Measurements from ENCODE around the gene CHIC2.
A peak's percentile ranks its signal among the peaks of the same experiment; 100 is the strongest.

The CHIC2 gene

DNA sequence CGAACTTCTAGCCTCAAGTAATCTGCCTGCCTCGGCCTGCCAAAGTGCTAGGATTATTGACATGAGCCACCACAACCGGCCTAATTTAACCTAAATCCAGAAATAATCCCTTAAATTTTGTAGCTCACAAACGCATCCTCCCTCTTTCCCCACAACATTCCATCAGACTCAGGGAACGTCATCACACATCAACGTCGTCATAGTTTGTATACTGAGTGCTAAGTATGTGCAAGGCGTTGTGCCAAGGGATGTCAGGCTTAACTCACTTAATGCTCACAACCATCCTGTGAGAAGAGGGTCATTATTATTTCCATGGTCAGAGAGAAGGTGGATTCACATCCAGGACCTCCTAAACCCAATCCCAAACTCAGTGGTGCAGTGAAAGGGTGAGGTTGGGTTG, 26.0 kb upstream of the CHIC2 start:
- Histone ChIP-seq H3K9me3 (replicated peaks in 1 of 11) (peaks cover 5 to 32% (median 15%) of the 10 kb centered on the region in 11 experiments; a peak in 19 of 22 replicates), H3K4me3 (no peak overlapping the region), H3K4me2 (no peak overlapping the region), H3K36me3 (no peaks in the 10 kb centered on the region), H3K27me3 (peaks cover 47 to 62% (median 50%) of the 10 kb centered on the region in 11 experiments), H3K4me1 (peaks cover 0 to 3% (median 0%) of the 10 kb centered on the region in 10 experiments; a peak in 1 of 20 replicates), H3K9ac (no peak overlapping the region), H4K20me1 (peaks cover 0 to 8% (median 0%) of the 10 kb centered on the region in 11 experiments; a peak in 5 of 22 replicates), H3K27ac (no peak overlapping the region)
- TF ChIP-seq Cebpa-rat (IDR thresholded peaks at IDR 0.05): no peak

DNA sequence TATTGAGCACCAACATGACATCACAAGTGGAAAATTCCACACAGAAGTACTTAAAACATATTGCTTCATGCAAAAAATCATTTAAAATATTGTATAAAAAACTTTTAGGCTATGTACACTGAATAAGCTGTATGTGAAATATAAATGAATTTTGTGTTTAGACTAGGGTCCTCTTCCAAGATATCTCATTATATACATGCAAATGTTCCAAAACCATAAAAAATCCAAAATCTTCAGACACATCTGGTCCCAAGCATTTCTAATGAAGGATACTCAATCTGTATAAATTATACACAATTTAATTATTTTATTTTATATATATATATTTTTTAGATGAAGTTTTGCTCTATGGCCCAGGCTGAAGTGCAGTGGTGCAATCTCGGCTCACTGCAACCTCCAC, 25.5 kb upstream of the CHIC2 start:
- H3K4me3 ChIP-seq: no peak overlapping the region
- H3K9ac ChIP-seq: no peak overlapping the region
- no peak overlapping the region for H3K4me2 ChIP-seq
- H4K20me1 ChIP-seq: peaks cover 0 to 2% (median 0%) of the 10 kb centered on the region in 11 experiments; a peak in 5 of 22 replicates
- H3K4me1 ChIP-seq: peaks cover 0 to 6% (median 0%) of the 10 kb centered on the region in 10 experiments; a peak in 1 of 20 replicates
- peaks cover 42 to 57% (median 44%) of the 10 kb centered on the region in 11 experiments for H3K27me3 ChIP-seq
- no peak overlapping the region for H3K27ac ChIP-seq
- H3K36me3 ChIP-seq: no peaks in the 10 kb centered on the region
- TF ChIP-seq Cebpa-rat (IDR thresholded peaks at IDR 0.05): no peak
- H3K9me3 ChIP-seq (replicated peaks in 1 of 11): peaks cover 5 to 32% (median 15%) of the 10 kb centered on the region in 11 experiments; a peak in 19 of 22 replicates

DNA sequence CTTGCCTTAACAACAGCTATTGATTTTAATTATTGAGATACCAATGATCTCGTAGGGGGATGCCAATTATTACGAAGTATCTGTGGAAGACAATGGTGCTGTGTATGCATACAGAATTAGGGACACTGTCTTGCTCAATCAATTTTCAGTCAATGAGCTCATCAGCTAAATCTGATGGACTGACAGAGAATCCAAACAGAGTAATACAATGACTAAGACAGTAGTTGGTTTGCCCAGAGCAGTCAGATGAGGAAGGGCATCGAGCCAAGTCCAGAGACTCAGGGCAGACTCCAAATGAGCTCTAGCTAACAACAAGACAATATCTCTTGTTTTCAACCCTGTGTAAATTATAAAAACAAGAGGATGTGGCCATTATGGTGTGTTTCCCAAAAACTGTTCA, 20.9 kb upstream of the CHIC2 start:
- Histone ChIP-seq H3K4me1 (peaks cover 0 to 10% (median 0%) of the 10 kb centered on the region in 10 experiments; a peak in 1 of 20 replicates), H3K36me3 (no peaks in the 10 kb centered on the region), H4K20me1 (no peaks in the 10 kb centered on the region), H3K27ac (no peak overlapping the region), H3K9ac (no peak overlapping the region), H3K4me2 (no peak overlapping the region), H3K9me3 (replicated peaks in 1 of 11) (no peaks in the 10 kb centered on the region), H3K4me3 (no peak overlapping the region), H3K27me3 (peaks cover 0 to 11% (median 0%) of the 10 kb centered on the region in 11 experiments; a peak in 3 of 22 replicates)
- TF ChIP-seq Cebpa-rat (IDR thresholded peaks at IDR 0.05): no peak

DNA sequence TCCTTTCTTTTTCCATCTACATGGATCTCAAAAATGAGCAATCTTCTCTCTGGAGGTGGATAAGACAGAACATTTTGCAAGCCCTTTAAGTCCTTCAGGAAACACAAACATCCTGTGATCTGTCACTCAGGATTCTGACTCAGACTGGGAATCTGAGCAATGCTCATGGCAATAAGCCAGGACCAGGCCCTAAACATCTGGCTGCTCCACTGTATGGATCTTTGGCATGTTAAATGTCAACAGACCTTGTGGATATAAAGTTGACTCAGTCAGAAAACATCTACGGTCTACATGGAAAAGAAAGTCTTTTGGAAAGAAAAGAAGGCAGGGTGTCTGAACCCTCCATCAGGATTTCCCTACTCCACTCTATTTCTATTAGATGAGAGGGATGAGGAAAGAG, 17.8 kb upstream of the CHIC2 start:
- Histone ChIP-seq H3K27ac (no peak overlapping the region), H3K4me3 (no peak overlapping the region), H3K4me2 (peak overlapping the region in 2 of 11 experiments; percentile 4 to 8; a peak in 2 of 22 replicates), H3K27me3 (0 out of 22 replicates have a peak, but pooled peaks cover 0 to 8% (median 0%) of the 10 kb centered on the region in 11 experiments), H3K4me1 (peaks cover 0 to 10% (median 0%) of the 10 kb centered on the region in 10 experiments; a peak in 1 of 20 replicates), H3K36me3 (no peaks in the 10 kb centered on the region), H3K9ac (no peak overlapping the region), H4K20me1 (no peaks in the 10 kb centered on the region), H3K9me3 (replicated peaks in 1 of 11) (no peaks in the 10 kb centered on the region)
- TF ChIP-seq Cebpa-rat (IDR thresholded peaks at IDR 0.05): no peak

DNA sequence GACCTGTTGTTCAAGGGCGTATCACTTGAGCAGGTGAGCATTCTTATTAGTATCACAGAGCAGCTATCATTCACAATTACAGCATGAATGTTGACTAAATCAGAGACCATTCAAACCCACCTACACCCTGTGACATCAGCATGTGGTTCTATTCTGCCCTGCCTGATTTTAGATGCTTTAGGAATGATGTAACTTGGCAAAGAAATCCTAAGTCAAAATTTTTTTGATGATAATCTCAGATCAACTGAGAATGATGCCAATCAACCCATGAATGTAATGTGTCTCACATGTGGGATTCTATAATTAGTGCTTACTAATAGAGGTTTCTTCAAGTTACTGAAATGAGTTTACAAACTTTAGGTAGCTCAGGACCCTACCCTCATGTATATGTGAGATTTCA, 13.4 kb upstream of the CHIC2 start:
- Histone ChIP-seq H3K9me3 (replicated peaks in 1 of 11) (no peaks in the 10 kb centered on the region), H3K27me3 (no peaks in the 10 kb centered on the region), H4K20me1 (no peaks in the 10 kb centered on the region), H3K4me1 (peaks cover 0 to 5% (median 0%) of the 10 kb centered on the region in 10 experiments; a peak in 1 of 20 replicates), H3K4me2 (no peak overlapping the region), H3K36me3 (no peaks in the 10 kb centered on the region), H3K4me3 (no peak overlapping the region), H3K27ac (no peak overlapping the region), H3K9ac (no peak overlapping the region)
- no peak for TF ChIP-seq Cebpa-rat (IDR thresholded peaks at IDR 0.05)

DNA sequence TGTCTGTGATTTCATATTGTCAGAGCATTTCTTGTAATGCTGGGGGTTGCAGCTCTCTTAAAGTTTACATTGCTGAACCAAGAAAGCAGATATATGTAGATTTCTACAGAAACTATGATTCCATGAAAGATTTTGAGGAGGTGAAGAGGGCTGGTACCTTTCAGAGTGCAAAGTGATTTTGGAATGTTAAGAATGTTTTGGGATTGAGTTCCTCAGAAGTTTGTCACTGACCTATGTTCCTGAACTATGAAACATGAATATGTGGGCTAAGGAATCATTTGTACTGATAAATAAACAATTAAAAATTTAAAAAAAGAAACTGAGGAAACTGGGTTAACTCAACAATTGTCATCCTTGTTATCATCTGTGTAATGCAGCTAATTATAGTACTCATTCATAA, 12.3 kb upstream of the CHIC2 start:
- H3K4me3 ChIP-seq: no peak overlapping the region
- H3K9me3 ChIP-seq (replicated peaks in 1 of 11): no peaks in the 10 kb centered on the region
- H3K27me3 ChIP-seq: no peaks in the 10 kb centered on the region
- H3K27ac ChIP-seq: no peak overlapping the region
- no peak for TF ChIP-seq Cebpa-rat (IDR thresholded peaks at IDR 0.05)
- no peak overlapping the region for H3K4me2 ChIP-seq
- H3K36me3 ChIP-seq: no peaks in the 10 kb centered on the region
- H3K9ac ChIP-seq: no peak overlapping the region
- no peaks in the 10 kb centered on the region for H3K4me1 ChIP-seq
- no peaks in the 10 kb centered on the region for H4K20me1 ChIP-seq

DNA sequence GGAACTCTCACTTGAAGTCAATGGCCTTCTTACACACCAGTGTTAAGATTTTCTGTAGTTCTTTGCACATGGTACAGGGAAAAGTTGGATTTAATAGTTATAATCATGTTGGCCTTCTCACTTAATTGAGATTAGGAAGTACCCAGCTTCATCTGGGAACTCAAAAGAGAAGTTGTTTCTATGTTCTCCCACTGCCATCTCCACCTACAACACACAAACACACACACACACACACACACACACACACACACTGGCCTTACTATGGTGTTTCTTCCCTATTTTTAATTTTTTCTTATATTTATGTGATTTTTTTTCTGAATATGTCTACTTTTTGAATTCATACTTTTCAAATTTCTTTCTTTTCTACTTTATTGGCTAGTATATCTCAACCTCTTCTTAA, 10.0 kb upstream of the CHIC2 start:
- H3K9me3 ChIP-seq (replicated peaks in 1 of 11): no peaks in the 10 kb centered on the region
- H3K4me2 ChIP-seq: no peak overlapping the region
- H4K20me1 ChIP-seq: no peaks in the 10 kb centered on the region
- H3K36me3 ChIP-seq: no peaks in the 10 kb centered on the region
- no peak overlapping the region for H3K27ac ChIP-seq
- H3K4me1 ChIP-seq: no peaks in the 10 kb centered on the region
- no peak overlapping the region for H3K9ac ChIP-seq
- H3K4me3 ChIP-seq: no peak overlapping the region
- H3K27me3 ChIP-seq: no peaks in the 10 kb centered on the region
- TF ChIP-seq Cebpa-rat (IDR thresholded peaks at IDR 0.05): no peak

DNA sequence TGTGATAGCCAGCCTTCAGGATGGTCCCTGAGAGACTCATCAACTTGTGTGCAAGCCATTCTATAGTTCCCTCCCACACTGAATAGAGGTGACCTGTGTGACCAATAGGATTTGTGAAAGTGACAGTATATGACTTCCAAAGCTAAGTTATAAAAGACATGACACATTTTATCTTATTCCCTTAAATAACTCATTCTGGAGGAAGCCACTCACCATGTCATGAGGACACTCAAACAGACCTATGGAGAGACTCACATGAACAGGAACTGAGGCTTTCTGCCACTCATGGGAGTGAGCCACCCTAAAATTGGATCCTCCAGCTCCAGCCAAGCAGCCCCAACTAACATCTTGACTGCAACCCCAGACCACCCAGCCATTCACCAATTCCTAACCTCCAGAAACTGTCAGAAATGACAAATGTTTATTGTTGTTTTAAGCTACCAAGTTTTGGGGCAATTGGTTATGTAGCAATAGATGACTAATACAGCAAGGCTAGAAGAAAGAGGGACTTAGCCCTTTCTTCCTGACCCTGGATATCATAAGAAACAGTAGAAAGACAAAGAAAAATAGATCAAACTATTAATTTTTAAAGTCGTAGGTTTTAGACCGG, 9.0 kb upstream of the CHIC2 start:
- H3K27ac ChIP-seq: no peak overlapping the region
- H3K9ac ChIP-seq: no peak overlapping the region
- H3K4me2 ChIP-seq: no peak overlapping the region
- no peaks in the 10 kb centered on the region for H3K4me1 ChIP-seq
- no peak for TF ChIP-seq Cebpa-rat (IDR thresholded peaks at IDR 0.05)
- no peaks in the 10 kb centered on the region for H3K9me3 ChIP-seq (replicated peaks in 1 of 11)
- H3K36me3 ChIP-seq: no peaks in the 10 kb centered on the region
- H3K27me3 ChIP-seq: no peaks in the 10 kb centered on the region
- no peaks in the 10 kb centered on the region for H4K20me1 ChIP-seq
- H3K4me3 ChIP-seq: no peak overlapping the region

DNA sequence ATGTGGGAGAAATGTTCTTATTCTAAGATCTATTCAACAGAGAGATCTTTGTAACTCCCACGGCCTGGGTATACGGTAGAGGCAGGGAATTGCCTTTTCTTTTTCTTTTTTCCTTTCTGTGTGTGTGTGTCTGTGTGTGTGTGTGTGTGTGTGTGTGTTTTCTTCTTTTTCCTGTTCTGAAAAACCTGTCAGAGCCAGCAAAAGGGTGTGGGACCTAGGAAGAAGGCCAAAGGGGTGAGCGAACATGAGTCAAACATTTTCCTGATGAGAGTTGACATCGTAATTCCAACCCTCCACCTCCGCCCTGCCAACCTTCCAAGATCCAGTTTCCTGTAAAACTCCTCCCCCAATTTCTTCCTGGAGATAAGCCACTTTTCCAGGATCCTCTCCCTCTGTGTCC, 2.8 kb upstream of the CHIC2 start:
- Histone ChIP-seq H3K4me1 (peaks cover 17 to 24% (median 21%) of the 10 kb centered on the region in 10 experiments), H3K27ac (no peak overlapping the region), H3K27me3 (no peaks in the 10 kb centered on the region), H3K4me2 (no peak overlapping the region), H3K4me3 (no peak overlapping the region), H3K9me3 (replicated peaks in 1 of 11) (no peaks in the 10 kb centered on the region), H3K36me3 (no peaks in the 10 kb centered on the region), H3K9ac (no peak overlapping the region), H4K20me1 (peaks cover 0 to 16% (median 9%) of the 10 kb centered on the region in 11 experiments; a peak in 13 of 22 replicates)
- no peak for TF ChIP-seq Cebpa-rat (IDR thresholded peaks at IDR 0.05)

DNA sequence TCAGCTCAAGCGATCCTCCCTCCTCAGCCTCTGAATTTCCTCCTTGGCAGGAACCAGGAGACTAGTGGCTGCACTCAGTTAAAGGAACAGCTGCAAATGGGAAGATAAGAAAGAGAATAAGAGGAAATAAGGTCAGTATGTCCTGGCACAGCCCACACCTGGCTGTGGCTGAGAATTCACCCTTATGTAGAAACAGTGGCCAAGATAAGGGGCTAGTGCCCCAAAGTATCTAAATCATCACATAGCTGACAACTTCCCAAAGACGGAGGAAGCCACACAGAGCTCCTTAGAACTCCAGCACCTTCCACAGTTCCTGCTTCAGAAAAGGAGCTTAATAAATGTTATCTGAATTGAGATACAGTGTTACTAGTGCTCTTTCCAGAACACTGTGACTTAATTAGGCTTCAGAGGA, 2.3 kb upstream of the CHIC2 start:
- Histone ChIP-seq H3K27ac (no peak overlapping the region), H4K20me1 (peaks cover under 1 to 20% (median 13%) of the 10 kb centered on the region in 11 experiments; a peak in 14 of 22 replicates), H3K36me3 (no peaks in the 10 kb centered on the region), H3K9me3 (replicated peaks in 1 of 11) (no peaks in the 10 kb centered on the region), H3K27me3 (no peaks in the 10 kb centered on the region), H3K4me2 (no peak overlapping the region), H3K4me1 (peaks cover 21 to 28% (median 25%) of the 10 kb centered on the region in 10 experiments), H3K9ac (no peak overlapping the region), H3K4me3 (no peak overlapping the region)
- TF ChIP-seq Cebpa-rat (IDR thresholded peaks at IDR 0.05): no peak

Measured in BLaER1 treated with 17β-estradiol and CSF1 and Interleukin-3, amounts not matched to agents 10 nM and 100 nM (cell line).